ENCODE results near the gene PIGQ. TPM values are rescaled to one million over a fixed set of nuclear protein-coding genes. Genes with fewer than 3 reads are reported as not detected.

Gene PIGQ
- total and polyA plus RNA-seq, 2 of the 8 experiments (the other 6 are each of a cell fraction or from before 2014, with no cell fraction given) = 36.0 to 49.2 TPM

GRCh38 chr16:608019-608418 is 38.3 kb downstream of the PIGQ start:
- no peak overlapping the region for H2BK120ac ChIP-seq (replicated peaks; ENCODE audit: low read depth, low read length)
- TF ChIP-seq TAF7 (optimal IDR thresholded peaks at IDR 0.05; ENCODE audit: borderline replicate concordance, low read depth, low read length) (no peak), SRF (IDR thresholded peaks at IDR 0.05; ENCODE audit: low read depth, low read length) (no peak), SUZ12 (IDR thresholded peaks at IDR 0.05; ENCODE audit: low read length) (no peak), CBX5 (IDR thresholded peaks at IDR 0.05; ENCODE audit: low read depth, low read length) (no peak), GTF2F1 (IDR thresholded peaks at IDR 0.05; ENCODE audit: borderline replicate concordance, low read depth, low read length) (no peak), EZH2 (IDR thresholded peaks at IDR 0.05; ENCODE audit: low read depth, low read length, severe bottlenecking) (no peak), POU5F1 (IDR thresholded peaks at IDR 0.05; ENCODE audit: low read depth, low read length) (no peak), BACH1 (IDR thresholded peaks at IDR 0.05; ENCODE audit: low read length) (no peak), RFX5 (IDR thresholded peaks at IDR 0.05; ENCODE audit: borderline replicate concordance, low read depth, low read length) (no peak), TEAD4 (IDR thresholded peaks at IDR 0.05; ENCODE audit: low read depth, low read length) (no peak)
- TF ChIP-seq, protein P1, sequence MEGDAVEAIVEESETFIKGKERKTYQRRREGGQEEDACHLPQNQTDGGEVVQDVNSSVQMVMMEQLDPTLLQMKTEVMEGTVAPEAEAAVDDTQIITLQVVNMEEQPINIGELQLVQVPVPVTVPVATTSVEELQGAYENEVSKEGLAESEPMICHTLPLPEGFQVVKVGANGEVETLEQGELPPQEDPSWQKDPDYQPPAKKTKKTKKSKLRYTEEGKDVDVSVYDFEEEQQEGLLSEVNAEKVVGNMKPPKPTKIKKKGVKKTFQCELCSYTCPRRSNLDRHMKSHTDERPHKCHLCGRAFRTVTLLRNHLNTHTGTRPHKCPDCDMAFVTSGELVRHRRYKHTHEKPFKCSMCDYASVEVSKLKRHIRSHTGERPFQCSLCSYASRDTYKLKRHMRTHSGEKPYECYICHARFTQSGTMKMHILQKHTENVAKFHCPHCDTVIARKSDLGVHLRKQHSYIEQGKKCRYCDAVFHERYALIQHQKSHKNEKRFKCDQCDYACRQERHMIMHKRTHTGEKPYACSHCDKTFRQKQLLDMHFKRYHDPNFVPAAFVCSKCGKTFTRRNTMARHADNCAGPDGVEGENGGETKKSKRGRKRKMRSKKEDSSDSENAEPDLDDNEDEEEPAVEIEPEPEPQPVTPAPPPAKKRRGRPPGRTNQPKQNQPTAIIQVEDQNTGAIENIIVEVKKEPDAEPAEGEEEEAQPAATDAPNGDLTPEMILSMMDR (IDR thresholded peaks at IDR 0.05; ENCODE audit: control extremely low read depth in 1 of 3, insufficient read depth in 1 of 3, low read depth in 1 of 3, low read length in 3 of 3) = no peak
- H3K4me2 ChIP-seq (ENCODE audit: insufficient read depth in 1 of 2, low read depth in 2 of 2, low read length in 2 of 2) = no peak overlapping the region
- DNase-seq (ENCODE audit: low read depth in 1 of 2, low spot score in 2 of 2) (no peak), FAIRE-seq (no peak)
- no peaks in the 10 kb centered on the region for H3K36me3 ChIP-seq (ENCODE audit: control insufficient read depth in 2 of 4, insufficient read depth in 4 of 4, low read length in 3 of 4)
- no peak overlapping the region for H3K9ac ChIP-seq (replicated peaks in 1 of 4; ENCODE audit: extremely low read depth in 1 of 4, low read depth in 3 of 4, low read length in 3 of 4)
- WGBS, 2 experiments (ENCODE audit: extremely low coverage in 1 of 2, insufficient coverage in 1 of 2, insufficient read length in 1 of 2, insufficient replicate concordance in 2 of 2, low coverage in 1 of 2, low lambda C conversion rate in 2 of 2, missing lambda C conversion rate in 1 of 2) = 72% methylated on average over 10 of the region's 10 CpGs; no CpG with 5 or more reads in 1 of the 2 experiments
- no peak overlapping the region for H2AK5ac ChIP-seq (ENCODE audit: low read depth, low read length)
- H3K23me2 ChIP-seq (ENCODE audit: low read depth, low read length) = no peaks in the 10 kb centered on the region
- H4K20me1 ChIP-seq (replicated peaks in 1 of 2; ENCODE audit: control insufficient read depth in 1 of 2, insufficient read depth in 2 of 2, low read length in 2 of 2) = peaks cover 0 to 9% of the 10 kb centered on the region in 2 experiments
- no peak overlapping the region for H3K4ac ChIP-seq (replicated peaks; ENCODE audit: insufficient read length, low read depth, low read length)
- no peak overlapping the region for H3K14ac ChIP-seq (ENCODE audit: insufficient read length)
- no peak overlapping the region for H2BK5ac ChIP-seq (ENCODE audit: low read depth, low read length)
- no peak overlapping the region for H3K18ac ChIP-seq (ENCODE audit: extremely low read depth, low read length)
- H4K91ac ChIP-seq (replicated peaks; ENCODE audit: insufficient read length, low read length) = no peak overlapping the region
- ChIA-PET CTCF (ENCODE audit: partially characterized antibody) (interaction anchor here (1.1 to 5.2 kb wide), 3 partner anchors 13 to 216 kb away, joined by 3 to 29 read pairs (median 22); no protein-coding TSS in a partner anchor), POLR2A (ENCODE audit: partially characterized antibody) (interaction anchor here (1.2 to 1.5 kb wide), 2 partner anchors 20 to 23 kb away, joined by 4 to 5 read pairs; partner anchors contain the start of gene WFIKKN1)
- peaks cover 0 to 2% of the 10 kb centered on the region in 2 experiments; a peak in 2 of 4 replicates for H3K79me2 ChIP-seq (ENCODE audit: control insufficient read depth in 1 of 2, insufficient read depth in 2 of 2, low read length in 2 of 2)
- H3K9me3 ChIP-seq (ENCODE audit: insufficient read depth in 2 of 2, low read depth in 1 of 2, low read length in 1 of 2) = peaks cover 7 to 9% of the 10 kb centered on the region in 2 experiments; a peak in 3 of 4 replicates
- H3K56ac ChIP-seq (replicated peaks; ENCODE audit: insufficient read length, low read depth, low read length) = no peak overlapping the region
- H3K79me1 ChIP-seq (ENCODE audit: low read depth, low read length) = peaks cover 6% of the 10 kb centered on the region
- no peak overlapping the region for H4K5ac ChIP-seq (ENCODE audit: insufficient read length, low read depth, low read length)
- H2BK15ac ChIP-seq (ENCODE audit: low read length) = no peak overlapping the region
- no peak overlapping the region for H3K4me3 ChIP-seq (ENCODE audit: extremely low read depth in 1 of 4, insufficient read depth in 2 of 4, low read depth in 3 of 4, low read length in 4 of 4)
- no peak overlapping the region for H3K27ac ChIP-seq (ENCODE audit: low read depth, low read length)
- H2BK20ac ChIP-seq (ENCODE audit: low read length) = no peak overlapping the region
- H3K23ac ChIP-seq (ENCODE audit: insufficient read length) = no peak overlapping the region
- no peak overlapping the region for H4K8ac ChIP-seq (ENCODE audit: extremely low read depth, insufficient read depth, low read length)
- no peak overlapping the region for H2BK12ac ChIP-seq (ENCODE audit: low read depth, low read length)
- no peaks in the 10 kb centered on the region; a peak in 1 of 7 replicates for H3K4me1 ChIP-seq (replicated peaks in 1 of 4; ENCODE audit: control insufficient read depth in 3 of 4, insufficient read depth in 4 of 4, low read length in 3 of 4)
- no peak overlapping the region for H2AFZ ChIP-seq (ENCODE audit: low read length)
- H3K27me3 ChIP-seq (replicated peaks in 1 of 4; ENCODE audit: control insufficient read depth in 3 of 4, extremely low read depth in 1 of 4, insufficient read depth in 3 of 4, low read length in 3 of 4) = no peaks in the 10 kb centered on the region

All from H1 (cell line).